KMS-11 (cell line): Measurements from ENCODE around the gene ATF3.

Source experiments
- H2AFZ ChIP-seq: fragments of 200-600 bp; sonication (generic); 2 replicates; pipeline ENCODE4 v1.6.1; 2016; ENCODE audit warnings: antibody characterized with exemption, mixed run types, low read depth
- H3K27ac ChIP-seq: fragments of 200-600 bp; sonication (generic); 2 replicates; pipeline ENCODE4 v1.6.1; 2016; ENCODE audit warnings: mild to moderate bottlenecking, mixed run types
- H3K27me3 ChIP-seq: fragments of 200-600 bp; sonication (generic); 2 replicates; pipeline ENCODE4 v1.6.1; 2017; ENCODE audit warnings: mild to moderate bottlenecking, low read depth, mixed run types, moderate library complexity; ENCODE audit not compliant: insufficient read depth
- H3K36me3 ChIP-seq: fragments of 200-600 bp; sonication (generic); 2 replicates; pipeline ENCODE4 v1.6.1; 2017; ENCODE audit warnings: mild to moderate bottlenecking, mixed run types; ENCODE audit not compliant: insufficient read depth
- H3K4me1 ChIP-seq: fragments of 200-600 bp; sonication (generic); 2 replicates; pipeline ENCODE4 v1.6.1; 2016; ENCODE audit warnings: mild to moderate bottlenecking, low read depth, mixed run types; ENCODE audit not compliant: poor library complexity, severe bottlenecking
- H3K4me2 ChIP-seq: fragments of 200-600 bp; sonication (generic); 2 replicates; pipeline ENCODE4 v1.7.0; 2016; ENCODE audit warnings: mild to moderate bottlenecking, mixed run types
- H3K4me3 ChIP-seq: fragments of 200-600 bp; sonication (generic); IDR thresholded peaks from 2 replicates; pipeline ENCODE4 v1.6.1; 2017; ENCODE audit warnings: low read depth, low read length, mixed read lengths; ENCODE audit not compliant: insufficient read depth
- H3K79me2 ChIP-seq: fragments of 200-600 bp; sonication (generic); 2 replicates; pipeline ENCODE4 v1.6.1; 2016; ENCODE audit warnings: low read depth, mixed run types; ENCODE audit not compliant: insufficient read depth
- H3K9ac ChIP-seq: fragments of 200-600 bp; sonication (generic); 2 replicates; pipeline ENCODE4 v1.6.1; 2016; ENCODE audit warnings: mild to moderate bottlenecking, mixed run types
- H4K20me1 ChIP-seq: fragments of 200-600 bp; sonication (generic); 2 replicates; pipeline ENCODE4 v1.6.1; 2016; ENCODE audit warnings: mild to moderate bottlenecking, mixed run types; ENCODE audit not compliant: insufficient read depth
- TF ChIP-seq, protein P1 (sequence below): fragments of 200-600 bp; sonication (generic); conservative IDR thresholded peaks from 2 replicates; pipeline ENCODE4 v1.6.1; 2017; ENCODE audit warnings: low read depth, mild to moderate bottlenecking, antibody characterized with exemption, low read length, moderate library complexity, mixed read lengths

Gene ATF3, protein sequence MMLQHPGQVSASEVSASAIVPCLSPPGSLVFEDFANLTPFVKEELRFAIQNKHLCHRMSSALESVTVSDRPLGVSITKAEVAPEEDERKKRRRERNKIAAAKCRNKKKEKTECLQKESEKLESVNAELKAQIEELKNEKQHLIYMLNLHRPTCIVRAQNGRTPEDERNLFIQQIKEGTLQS

DNA sequence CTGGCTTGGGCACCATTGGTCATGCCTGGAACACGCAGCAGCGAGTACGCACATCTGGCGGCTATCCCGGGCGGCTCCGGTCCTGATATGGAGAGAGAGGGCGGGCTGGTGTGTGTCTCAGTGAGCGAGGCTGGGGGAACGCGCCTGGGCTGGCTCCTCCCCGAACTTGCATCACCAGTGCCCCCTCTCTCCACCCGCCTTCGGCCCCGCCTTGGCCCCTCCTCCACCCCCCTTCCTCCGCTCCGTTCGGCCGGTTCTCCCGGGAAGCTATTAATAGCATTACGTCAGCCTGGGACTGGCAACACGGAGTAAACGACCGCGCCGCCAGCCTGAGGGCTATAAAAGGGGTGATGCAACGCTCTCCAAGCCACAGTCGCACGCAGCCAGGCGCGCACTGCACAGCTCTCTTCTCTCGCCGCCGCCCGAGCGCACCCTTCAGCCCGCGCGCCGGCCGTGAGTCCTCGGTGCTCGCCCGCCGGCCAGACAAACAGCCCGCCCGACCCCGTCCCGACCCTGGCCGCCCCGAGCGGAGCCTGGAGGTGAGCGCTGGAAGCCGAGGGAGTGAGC, at the start of gene ATF3:
ATF3 (plus strand) TSS at position 370 of the 567 bp plus-strand sequence. CDS start 6,261 bp downstream, outside the sequence.
- peak within 1 kb of the TSS; percentile 78 for H2AFZ ChIP-seq
- no peaks in the 10 kb centered on the region for H3K36me3 ChIP-seq

DNA sequence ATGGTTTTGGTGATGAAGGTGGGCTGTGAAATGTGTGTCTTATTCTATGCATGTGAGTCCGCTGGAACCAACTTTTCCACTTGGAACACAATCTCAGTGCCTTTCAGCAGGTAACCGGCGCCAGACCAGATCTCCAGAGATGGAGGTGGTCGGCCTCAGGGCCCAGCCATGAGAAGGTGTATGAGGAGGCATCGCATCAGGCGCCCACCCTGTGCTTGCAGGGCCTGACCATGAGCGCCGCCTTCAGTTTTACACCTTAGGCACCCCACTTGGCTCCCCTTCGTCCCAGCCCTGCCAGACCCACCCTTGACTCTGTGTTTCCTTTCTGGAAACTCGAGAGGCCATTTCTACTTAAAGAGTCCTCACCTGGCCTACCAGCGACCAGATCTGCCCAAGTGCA, 48.6 kb upstream of the ATF3 start:
- Histone ChIP-seq H3K4me1 (peaks cover 12% of the 10 kb centered on the region), H3K36me3 (no peaks in the 10 kb centered on the region), H4K20me1 (no peaks in the 10 kb centered on the region), H3K27me3 (peaks cover 4% of the 10 kb centered on the region; the same call in 1 of the 2 replicates), H2AFZ (no peak overlapping the region), H3K4me2 (no peak overlapping the region), H3K79me2 (no peaks in the 10 kb centered on the region), H3K9ac (no peak overlapping the region), H3K4me3 (no peak overlapping the region), H3K27ac (no peak overlapping the region)
- TF ChIP-seq, protein P1, sequence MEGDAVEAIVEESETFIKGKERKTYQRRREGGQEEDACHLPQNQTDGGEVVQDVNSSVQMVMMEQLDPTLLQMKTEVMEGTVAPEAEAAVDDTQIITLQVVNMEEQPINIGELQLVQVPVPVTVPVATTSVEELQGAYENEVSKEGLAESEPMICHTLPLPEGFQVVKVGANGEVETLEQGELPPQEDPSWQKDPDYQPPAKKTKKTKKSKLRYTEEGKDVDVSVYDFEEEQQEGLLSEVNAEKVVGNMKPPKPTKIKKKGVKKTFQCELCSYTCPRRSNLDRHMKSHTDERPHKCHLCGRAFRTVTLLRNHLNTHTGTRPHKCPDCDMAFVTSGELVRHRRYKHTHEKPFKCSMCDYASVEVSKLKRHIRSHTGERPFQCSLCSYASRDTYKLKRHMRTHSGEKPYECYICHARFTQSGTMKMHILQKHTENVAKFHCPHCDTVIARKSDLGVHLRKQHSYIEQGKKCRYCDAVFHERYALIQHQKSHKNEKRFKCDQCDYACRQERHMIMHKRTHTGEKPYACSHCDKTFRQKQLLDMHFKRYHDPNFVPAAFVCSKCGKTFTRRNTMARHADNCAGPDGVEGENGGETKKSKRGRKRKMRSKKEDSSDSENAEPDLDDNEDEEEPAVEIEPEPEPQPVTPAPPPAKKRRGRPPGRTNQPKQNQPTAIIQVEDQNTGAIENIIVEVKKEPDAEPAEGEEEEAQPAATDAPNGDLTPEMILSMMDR, result no peak

More for the DNA sequence above, at the start of gene ATF3:
- Histone ChIP-seq H3K4me2 (peak within 1 kb of the TSS; percentile 95), H3K4me3 (peak within 1 kb of the TSS; percentile 90), H3K9ac (peak within 1 kb of the TSS; percentile 93), H3K27me3 (peaks cover 31% of the 10 kb centered on the region), H3K4me1 (peaks cover 48% of the 10 kb centered on the region), H3K79me2 (peaks cover 21% of the 10 kb centered on the region; the same call in 1 of the 2 replicates), H4K20me1 (no peaks in the 10 kb centered on the region), H3K27ac (peak within 1 kb of the TSS; percentile 83)
- TF ChIP-seq, protein P1, result no peak

DNA sequence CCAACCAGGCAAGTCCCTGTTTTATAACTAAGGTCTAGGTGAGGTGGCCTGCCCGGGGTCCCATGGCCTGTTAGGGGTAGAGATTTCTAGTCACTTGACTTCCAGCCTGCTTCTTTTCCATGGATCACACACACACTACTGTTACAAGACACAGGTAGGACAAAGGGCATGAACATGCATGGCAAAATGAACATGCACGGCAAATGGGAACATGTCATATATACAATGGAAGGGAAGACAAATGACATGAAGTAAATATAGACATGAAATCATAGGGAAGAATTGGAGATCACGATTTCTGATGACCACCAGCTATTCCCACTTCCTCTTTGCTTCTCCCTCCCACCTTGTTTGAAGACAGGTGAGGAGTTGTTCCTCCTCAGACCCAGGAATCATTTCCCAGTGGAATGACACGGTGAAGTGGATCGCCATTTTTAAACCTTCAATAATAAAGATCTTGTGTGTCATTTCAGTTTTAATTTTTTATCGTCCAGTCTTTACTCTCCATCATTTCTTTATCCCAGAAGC, 47.6 kb upstream of the ATF3 start:
- H3K27ac ChIP-seq, result no peak overlapping the region
- no peak overlapping the region for H2AFZ ChIP-seq
- TF ChIP-seq, protein P1, result no peak
- no peak overlapping the region for H3K9ac ChIP-seq
- no peaks in the 10 kb centered on the region for H3K79me2 ChIP-seq
- no peak overlapping the region for H3K4me3 ChIP-seq
- no peaks in the 10 kb centered on the region for H3K36me3 ChIP-seq
- H3K4me2 ChIP-seq, result no peak overlapping the region
- peaks cover 14% of the 10 kb centered on the region for H3K4me1 ChIP-seq
- H4K20me1 ChIP-seq, result no peaks in the 10 kb centered on the region
- H3K27me3 ChIP-seq, result peaks cover 14% of the 10 kb centered on the region; the same call in 1 of the 2 replicates

DNA sequence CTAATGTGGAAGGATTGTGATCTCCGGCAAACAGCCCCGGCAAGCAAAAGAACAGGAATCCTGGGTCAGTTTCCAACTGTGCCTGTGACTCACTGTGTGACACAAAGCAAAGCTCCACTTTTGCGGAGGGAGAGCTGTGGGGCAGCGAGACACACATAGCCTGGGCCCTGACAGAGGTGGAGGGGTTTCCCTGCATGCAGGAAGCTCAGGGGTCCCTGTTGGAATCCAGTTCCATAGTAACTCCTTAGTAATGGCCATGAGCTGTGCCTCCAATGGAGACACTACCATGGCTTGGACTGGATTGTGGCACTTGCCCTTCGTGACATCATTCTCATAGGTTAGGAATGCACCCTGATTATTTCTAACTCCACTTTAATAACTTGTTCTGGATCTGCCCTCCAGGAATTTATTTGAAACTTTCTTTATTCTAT, 47.0 kb upstream of the ATF3 start:
- no peak overlapping the region for H3K9ac ChIP-seq
- peaks cover 19% of the 10 kb centered on the region for H3K4me1 ChIP-seq
- no peak overlapping the region for H3K4me2 ChIP-seq
- TF ChIP-seq, protein P1, result no peak
- no peak overlapping the region for H3K4me3 ChIP-seq
- H2AFZ ChIP-seq, result no peak overlapping the region
- no peaks in the 10 kb centered on the region for H3K36me3 ChIP-seq
- H4K20me1 ChIP-seq, result no peaks in the 10 kb centered on the region
- H3K27me3 ChIP-seq, result peaks cover 20% of the 10 kb centered on the region; the same call in 1 of the 2 replicates
- H3K79me2 ChIP-seq, result no peaks in the 10 kb centered on the region
- H3K27ac ChIP-seq, result no peak overlapping the region
